Neutrophil (primary cell): Measurements from ENCODE around the gene TGM2.

Experiments
- H3K27ac ChIP-seq: fragments of 200-600 bp; sonication (generic); 2 replicates; pipeline ENCODE4 v1.5.1; 2016; ENCODE audit warnings: mild to moderate bottlenecking, moderate library complexity
- H3K27me3 ChIP-seq: fragments of 200-600 bp; sonication (generic); 2 replicates; pipeline ENCODE4 v1.6.0; 2016; ENCODE audit warnings: mild to moderate bottlenecking
- H3K36me3 ChIP-seq: fragments of 200-600 bp; sonication (generic); 2 replicates; pipeline ENCODE4 v1.5.1; 2017
- H3K4me1 ChIP-seq, 2 experiments: fragments of 200-600 bp in 1 of 2; sonication (generic) in 1 of 2; 1 replicate in 1 of 2; 2 replicates in 1 of 2; pipeline versions ENCODE4 v1.5.1 to v1.6.1; 2013 to 2016; ENCODE audit warnings: low read depth in 1 of 2, low read length in 1 of 2, mild to moderate bottlenecking in 1 of 2, moderate library complexity in 1 of 2; ENCODE audit not compliant: control insufficient read depth in 1 of 2, insufficient read depth in 1 of 2
- H3K4me3 ChIP-seq, 2 experiments: fragments of 200-600 bp in 1 of 2; sonication (generic) in 1 of 2; 1 replicate in 1 of 2; 2 replicates in 1 of 2; pipeline ENCODE4 v1.5.1; 2013 to 2016; ENCODE audit warnings: low read depth in 1 of 2, low read length in 1 of 2, mild to moderate bottlenecking in 1 of 2, moderate library complexity in 1 of 2
- H3K9me3 ChIP-seq: fragments of 200-600 bp; sonication (generic); 2 replicates; pipeline ENCODE4 v1.5.1; 2016
- TF ChIP-seq, protein P1 (sequence below): fragments of 200-600 bp; sonication (generic); IDR thresholded peaks from 2 replicates; pipeline ENCODE4 v1.5.1; 2016; ENCODE audit warnings: antibody characterized with exemption

TGM2 gene

DNA sequence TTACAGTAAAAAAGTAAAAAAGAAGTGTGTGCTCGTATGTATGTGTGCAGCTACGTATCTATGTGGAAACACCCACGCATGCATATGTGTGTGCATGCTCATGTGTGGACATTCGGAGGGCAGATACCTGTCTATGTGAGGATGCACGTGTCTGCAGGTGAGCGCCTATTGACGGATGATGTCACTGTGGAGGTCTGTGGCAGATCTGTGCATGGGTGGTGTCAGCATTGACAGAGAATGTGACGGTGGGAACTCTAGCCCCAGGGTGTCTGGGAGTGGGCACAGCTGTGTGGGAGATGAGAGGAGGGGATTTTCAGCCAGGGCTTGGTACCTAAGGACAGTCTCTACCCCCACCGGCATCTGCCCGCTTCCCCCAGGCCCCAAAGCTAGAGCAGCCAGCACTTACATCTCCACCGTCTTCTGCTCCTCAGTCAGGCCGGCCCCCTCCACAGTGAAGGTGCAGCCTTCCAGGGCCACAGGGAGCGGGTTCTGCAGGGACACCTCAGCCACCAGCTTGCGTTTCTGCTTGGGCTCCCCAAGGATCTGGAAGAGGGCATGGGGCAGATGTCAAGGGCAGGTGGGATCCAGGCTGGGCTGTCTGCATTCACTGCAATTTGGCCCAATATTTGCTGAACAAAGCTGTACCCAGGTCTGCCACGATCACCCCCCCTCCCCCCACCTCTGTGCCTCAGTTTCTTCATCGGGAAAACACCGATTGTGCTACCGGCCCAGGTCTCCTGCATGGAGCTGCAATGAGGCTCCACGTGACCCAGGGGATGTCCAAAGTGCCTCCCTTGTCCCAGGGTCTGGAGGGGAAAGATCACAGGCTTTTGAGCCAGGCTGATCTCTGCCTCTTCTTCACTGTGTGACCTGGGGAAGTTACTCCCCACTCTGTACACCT, 34.1 kb downstream of the TGM2 start:
- Histone ChIP-seq H3K36me3 (no peaks in the 10 kb centered on the region), H3K4me1 (no peaks in the 10 kb centered on the region), H3K27me3 (no peaks in the 10 kb centered on the region), H3K4me3 (no peak overlapping the region), H3K9me3 (no peaks in the 10 kb centered on the region), H3K27ac (no peak overlapping the region)
- TF ChIP-seq, protein P1, sequence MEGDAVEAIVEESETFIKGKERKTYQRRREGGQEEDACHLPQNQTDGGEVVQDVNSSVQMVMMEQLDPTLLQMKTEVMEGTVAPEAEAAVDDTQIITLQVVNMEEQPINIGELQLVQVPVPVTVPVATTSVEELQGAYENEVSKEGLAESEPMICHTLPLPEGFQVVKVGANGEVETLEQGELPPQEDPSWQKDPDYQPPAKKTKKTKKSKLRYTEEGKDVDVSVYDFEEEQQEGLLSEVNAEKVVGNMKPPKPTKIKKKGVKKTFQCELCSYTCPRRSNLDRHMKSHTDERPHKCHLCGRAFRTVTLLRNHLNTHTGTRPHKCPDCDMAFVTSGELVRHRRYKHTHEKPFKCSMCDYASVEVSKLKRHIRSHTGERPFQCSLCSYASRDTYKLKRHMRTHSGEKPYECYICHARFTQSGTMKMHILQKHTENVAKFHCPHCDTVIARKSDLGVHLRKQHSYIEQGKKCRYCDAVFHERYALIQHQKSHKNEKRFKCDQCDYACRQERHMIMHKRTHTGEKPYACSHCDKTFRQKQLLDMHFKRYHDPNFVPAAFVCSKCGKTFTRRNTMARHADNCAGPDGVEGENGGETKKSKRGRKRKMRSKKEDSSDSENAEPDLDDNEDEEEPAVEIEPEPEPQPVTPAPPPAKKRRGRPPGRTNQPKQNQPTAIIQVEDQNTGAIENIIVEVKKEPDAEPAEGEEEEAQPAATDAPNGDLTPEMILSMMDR = no peak

DNA sequence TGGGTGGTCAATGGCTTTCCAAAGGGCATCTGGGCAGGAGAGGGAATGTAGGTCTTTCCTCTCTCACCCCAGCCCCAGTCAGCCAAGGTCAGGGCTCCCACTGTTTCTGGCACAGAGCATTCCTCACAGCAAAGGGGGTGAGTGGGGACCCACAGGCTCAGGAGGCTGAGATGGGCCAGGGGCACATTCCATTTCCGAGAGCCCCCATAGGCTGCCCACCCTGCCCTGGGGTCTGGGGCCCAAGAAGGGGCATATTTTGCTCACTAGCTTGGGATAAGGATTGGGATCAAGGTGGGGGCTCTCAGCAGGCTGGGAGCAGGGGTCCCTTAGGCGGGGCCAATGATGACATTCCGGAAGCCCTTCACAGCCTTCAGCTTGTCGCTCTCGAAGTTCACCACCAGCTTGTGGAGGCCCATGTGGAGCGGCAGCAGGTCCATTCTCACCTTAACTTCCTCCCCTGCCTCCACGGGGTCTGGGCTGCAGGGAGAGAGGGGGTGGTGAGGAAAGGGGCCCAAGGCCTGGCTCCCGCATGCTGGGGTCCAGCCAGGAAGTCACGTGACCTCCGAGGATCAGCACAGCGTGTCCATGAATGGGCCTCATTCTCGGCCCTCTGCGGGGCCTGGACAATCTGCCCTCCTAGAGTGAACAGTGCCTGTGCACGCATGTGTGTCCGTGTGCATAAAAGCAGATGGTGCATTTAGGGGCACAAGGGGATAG, 35.0 kb downstream of the TGM2 start:
- Histone ChIP-seq H3K4me1 (no peaks in the 10 kb centered on the region), H3K36me3 (no peaks in the 10 kb centered on the region), H3K4me3 (no peak overlapping the region), H3K27ac (no peak overlapping the region), H3K9me3 (no peaks in the 10 kb centered on the region), H3K27me3 (no peaks in the 10 kb centered on the region)
- TF ChIP-seq, protein P1 = no peak

DNA sequence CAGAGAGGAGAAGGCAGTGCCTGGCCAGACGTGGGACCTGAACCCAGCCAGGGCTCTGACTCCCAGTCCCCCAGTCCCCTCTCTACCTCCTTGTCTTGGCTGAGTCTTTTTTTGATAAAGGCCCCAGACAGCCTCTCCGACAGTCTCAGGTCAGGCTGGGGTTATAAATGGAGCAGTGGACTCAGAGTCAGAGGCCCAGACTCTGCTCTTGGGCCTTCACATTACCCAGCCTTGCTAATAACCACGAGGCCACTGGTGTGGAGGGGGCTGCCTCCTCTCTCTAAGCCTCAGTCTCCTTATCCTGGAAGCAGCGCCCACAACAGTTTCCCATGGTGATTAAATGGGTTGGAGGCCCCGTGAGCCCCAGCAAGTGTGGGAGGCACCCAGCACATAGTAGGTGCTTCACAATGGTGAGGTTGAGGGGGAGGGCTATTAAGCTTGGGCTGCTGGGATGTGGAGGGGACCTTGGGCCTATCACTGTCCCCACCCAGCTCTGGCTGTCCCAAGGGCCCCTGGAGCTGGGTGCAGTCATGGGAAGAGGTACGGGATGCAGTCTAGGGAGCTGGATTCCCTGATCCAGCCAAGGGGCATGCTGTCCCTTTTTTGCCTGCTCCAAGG, 35.7 kb downstream of the TGM2 start:
- TF ChIP-seq, protein P1 = no peak
- Histone ChIP-seq H3K36me3 (no peaks in the 10 kb centered on the region), H3K27ac (no peak overlapping the region), H3K27me3 (no peaks in the 10 kb centered on the region), H3K4me1 (no peaks in the 10 kb centered on the region), H3K4me3 (no peak overlapping the region), H3K9me3 (no peaks in the 10 kb centered on the region)

DNA sequence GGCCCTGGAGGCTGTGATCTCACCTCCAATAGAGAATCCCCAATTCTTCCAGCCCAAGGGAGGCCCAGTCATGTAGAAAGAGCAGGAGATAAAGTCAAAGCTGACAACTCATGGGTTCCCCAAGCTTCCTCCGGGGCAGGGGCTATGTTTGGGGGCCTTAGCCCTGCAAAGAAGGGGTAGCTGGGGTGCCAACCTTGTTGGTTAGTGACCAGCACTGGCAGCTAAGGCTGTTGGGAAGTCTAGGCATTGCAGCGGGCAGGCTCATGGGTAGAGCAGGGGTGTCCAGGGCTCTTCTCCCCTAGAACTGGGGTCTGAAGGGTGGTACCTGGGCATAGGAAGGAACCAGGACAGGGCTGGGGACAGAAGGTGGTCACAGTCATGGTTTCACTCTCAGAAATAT, 36.4 kb downstream of the TGM2 start:
- TF ChIP-seq, protein P1 = no peak
- Histone ChIP-seq H3K36me3 (no peaks in the 10 kb centered on the region), H3K27ac (no peak overlapping the region), H3K4me3 (no peak overlapping the region), H3K4me1 (no peaks in the 10 kb centered on the region), H3K9me3 (no peaks in the 10 kb centered on the region), H3K27me3 (no peaks in the 10 kb centered on the region)

DNA sequence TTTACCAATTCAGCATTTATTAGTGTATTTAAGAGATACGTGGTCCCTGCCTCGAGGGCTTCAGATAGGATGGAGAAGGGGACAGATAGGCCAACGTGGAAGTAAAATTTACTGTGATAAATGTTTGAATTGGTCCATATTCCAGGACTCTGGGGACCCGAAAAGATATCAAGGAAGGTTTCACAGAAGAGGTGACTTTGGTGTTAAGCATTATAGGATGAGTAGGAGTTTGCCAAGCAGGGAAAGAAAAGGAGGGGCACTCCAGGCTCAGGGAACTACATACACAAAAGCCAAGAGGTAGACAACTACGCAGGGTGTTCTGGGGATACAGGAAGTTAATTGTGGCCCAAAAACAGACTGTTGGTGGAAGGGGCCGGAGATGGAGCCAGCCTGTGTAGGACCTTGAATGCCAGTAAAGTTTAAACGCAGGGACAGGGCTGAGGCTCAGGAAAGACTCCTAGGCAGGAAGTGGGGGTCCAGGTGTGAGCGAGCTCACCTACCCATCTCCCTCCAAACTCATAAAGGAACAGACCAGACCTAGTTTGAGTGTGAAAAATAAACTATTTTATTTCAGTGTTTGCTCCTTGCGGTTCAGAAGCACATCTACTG, 37.0 kb downstream of the TGM2 start:
- no peak overlapping the region for H3K4me3 ChIP-seq
- TF ChIP-seq, protein P1 = no peak
- H3K9me3 ChIP-seq = no peaks in the 10 kb centered on the region
- H3K27me3 ChIP-seq = no peaks in the 10 kb centered on the region
- no peaks in the 10 kb centered on the region for H3K36me3 ChIP-seq
- no peaks in the 10 kb centered on the region for H3K4me1 ChIP-seq
- no peak overlapping the region for H3K27ac ChIP-seq
